Activated gamma-delta T cell treated with Interleukin-2 at 50 U/mL for 16 hours (primary cell): ENCODE results near the gene WWOX.

ENCODE experiments used
- DNase-seq: peaks from one replicate; pipeline ENCODE4 v3.0.0-alpha.2; 2020

WWOX gene

GRCh38 chr16:79171931-79172705, 1072.7 kb downstream of the WWOX start:
- DNase-seq, result no peak

GRCh38 chr16:79172976-79173500, 1073.6 kb downstream of the WWOX start:
- DNase-seq, result no peak

- DNase-seq, result no peak
Measured at GRCh38 chr16:79173919-79174318, 1074.5 kb downstream of the WWOX start.

GRCh38 chr16:79175286-79176057, 1076.0 kb downstream of the WWOX start:
- DNase-seq, result no peak

- DNase-seq, result no peak
Measured at GRCh38 chr16:79177018-79177417, 1077.6 kb downstream of the WWOX start.

- DNase-seq, result no peak
Measured at GRCh38 chr16:79181419-79181818, 1082.0 kb downstream of the WWOX start.

GRCh38 chr16:79182616-79183015, 1083.2 kb downstream of the WWOX start:
- no peak for DNase-seq

GRCh38 chr16:79183571-79183970, 1084.1 kb downstream of the WWOX start:
- no peak for DNase-seq

- DNase-seq, result no peak
Measured at GRCh38 chr16:79184464-79185030, 1085.1 kb downstream of the WWOX start.

- DNase-seq, result no peak
Measured at GRCh38 chr16:79185711-79186110, 1086.3 kb downstream of the WWOX start.

- no peak for DNase-seq
Measured at GRCh38 chr16:79186196-79186595, 1086.7 kb downstream of the WWOX start.

GRCh38 chr16:79188115-79188738, 1088.8 kb downstream of the WWOX start:
- no peak for DNase-seq

- no peak for DNase-seq
Measured at GRCh38 chr16:79188739-79189122, 1089.3 kb downstream of the WWOX start.

- no peak for DNase-seq
Measured at GRCh38 chr16:79190542-79190941, 1091.1 kb downstream of the WWOX start.

- DNase-seq, result no peak
Measured at GRCh38 chr16:79191933-79192332, 1092.5 kb downstream of the WWOX start.

- no peak for DNase-seq
Measured at GRCh38 chr16:79192904-79193303, 1093.5 kb downstream of the WWOX start.

GRCh38 chr16:79194291-79194690, 1094.8 kb downstream of the WWOX start:
- DNase-seq, result no peak

- no peak for DNase-seq
Measured at GRCh38 chr16:79195938-79196337, 1096.5 kb downstream of the WWOX start.

GRCh38 chr16:79201436-79201835, 1102.0 kb downstream of the WWOX start:
- DNase-seq, result no peak

- DNase-seq, result no peak
Measured at GRCh38 chr16:79202977-79203376, 1103.5 kb downstream of the WWOX start.

- DNase-seq, result no peak
Measured at GRCh38 chr16:79204486-79204885, 1105.0 kb downstream of the WWOX start.

GRCh38 chr16:79206889-79207288, 1107.4 kb downstream of the WWOX start:
- DNase-seq, result no peak

GRCh38 chr16:79209308-79209707, 1109.9 kb downstream of the WWOX start:
- no peak for DNase-seq
